GM19467 (cell line): ENCODE results near the gene TBCK.
"Not testable (repeated sequence)": the region's sequence is repeated elsewhere in the genome, so short reads cannot be mapped to it uniquely, and the experiment has no call there.

Experiments
- ATAC-seq: cut with Tn5 transposase; IDR thresholded peaks from one replicate; pipeline ENCODE4 v1.9.1; 2021; ENCODE audit warnings: mild to moderate bottlenecking, moderate library complexity; ENCODE audit not compliant: unreplicated experiment

The TBCK gene

GRCh38 chr4:106238820-106239420 lies 77.1 kb downstream of the TBCK start:
- peak; percentile 96 for ATAC-seq

- ATAC-seq: no peak
These were observed 84.1 kb downstream of the TBCK start for GRCh38 chr4:106231931-106232330.

GRCh38 chr4:106222548-106222947 lies 93.5 kb downstream of the TBCK start:
- ATAC-seq: no peak

DNA sequence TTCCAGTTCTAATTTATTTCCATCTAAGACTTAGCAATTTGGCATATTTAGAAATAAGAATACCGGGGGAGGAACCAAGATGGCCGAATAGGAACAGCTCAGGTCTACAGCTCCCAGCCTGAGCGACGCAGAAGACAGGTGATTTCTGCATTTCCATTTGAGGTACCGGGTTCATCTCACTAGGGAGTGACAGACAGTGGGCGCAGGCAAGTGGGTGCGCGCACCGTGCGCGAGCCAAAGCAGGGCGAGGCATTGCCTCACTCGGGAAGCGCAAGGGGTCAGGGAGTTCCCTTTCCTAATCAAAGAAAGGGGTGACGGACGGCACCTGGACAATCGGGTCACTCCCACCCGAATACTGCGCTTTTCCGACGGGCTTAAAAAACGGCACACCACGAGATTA lies 102.7 kb downstream of the TBCK start:
- not testable (repeated sequence) for ATAC-seq

DNA sequence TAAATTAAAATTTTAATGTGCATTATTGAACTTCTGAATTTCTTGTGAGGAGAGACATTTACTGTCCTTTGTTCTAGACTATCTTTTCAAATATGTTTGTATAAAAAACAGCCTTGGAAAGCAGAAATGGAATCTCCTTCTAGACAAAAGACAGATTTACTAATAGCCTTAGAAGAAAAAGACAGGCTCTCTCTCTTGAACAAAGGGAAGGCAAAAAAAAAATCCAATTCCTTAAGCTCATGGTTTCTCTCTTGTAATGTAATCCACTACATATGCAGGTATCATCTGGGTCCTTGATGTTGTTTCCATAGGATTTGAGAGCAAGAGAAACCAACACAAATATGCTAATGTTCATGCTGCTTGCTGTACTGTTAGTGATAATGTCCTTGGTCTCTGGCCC lies 106.0 kb downstream of the TBCK start:
- ATAC-seq: no peak

DNA sequence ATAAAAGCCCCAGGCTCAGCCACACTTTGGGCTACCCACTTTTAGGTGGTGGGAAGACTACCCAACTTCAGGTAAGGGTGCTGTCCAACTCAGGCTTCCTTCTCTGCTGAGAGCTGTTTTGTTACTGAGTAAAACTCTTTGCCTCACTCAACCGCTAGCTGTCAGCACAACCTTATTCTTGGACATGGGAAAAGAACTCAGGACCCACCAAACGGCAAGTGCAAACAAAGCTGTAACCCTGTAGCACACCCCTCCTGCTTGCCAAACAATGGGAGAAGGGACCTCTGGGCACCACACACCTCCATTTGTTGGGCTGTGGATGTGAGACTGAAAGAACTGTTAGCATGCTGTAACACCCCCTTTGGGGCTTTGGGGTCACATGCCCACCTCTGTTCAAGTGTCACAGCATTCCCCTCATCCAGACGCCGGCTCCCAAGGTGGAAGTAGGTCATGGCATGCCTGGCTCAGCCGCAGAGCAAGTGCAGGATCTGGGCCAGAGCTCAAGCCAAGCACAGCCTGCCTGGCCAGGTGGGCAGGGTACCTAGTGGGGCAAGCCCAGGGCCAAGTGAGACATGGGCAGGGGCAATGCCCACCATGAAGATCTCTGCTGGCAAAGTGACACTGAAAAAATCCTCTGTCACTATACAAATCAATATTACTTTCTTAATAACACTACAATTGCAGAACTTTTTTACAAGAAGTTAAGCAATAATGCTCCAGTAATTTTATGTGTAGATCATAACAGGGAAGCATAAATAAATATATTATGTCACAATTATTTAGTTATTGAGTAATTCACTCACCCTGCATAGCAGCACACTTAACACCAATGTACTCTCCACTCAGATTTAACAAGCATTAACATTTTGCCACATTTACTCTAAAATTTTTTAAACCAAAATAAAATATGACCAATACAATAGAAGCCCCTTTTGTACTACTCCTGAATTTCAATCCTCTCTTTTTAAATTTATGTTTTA lies 107.2 kb downstream of the TBCK start:
- no peak for ATAC-seq

DNA sequence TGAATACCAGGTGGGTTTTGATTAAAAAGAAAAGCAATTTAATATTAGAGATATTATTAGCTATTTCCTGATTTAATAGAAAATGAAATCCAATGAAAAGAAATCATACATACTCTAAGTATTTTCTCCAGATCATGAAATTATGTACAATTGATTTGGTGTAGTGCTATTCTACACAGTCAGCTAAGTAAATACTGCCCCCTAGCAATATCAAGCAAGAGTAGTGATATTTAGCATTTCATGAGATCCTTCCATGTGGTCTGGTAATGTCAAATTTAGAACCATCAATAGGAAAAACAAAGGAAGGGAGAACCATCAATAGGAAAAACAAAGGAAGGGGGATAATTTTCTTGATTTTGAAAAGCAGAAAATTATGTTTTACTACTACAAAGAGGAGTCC lies 114.6 kb downstream of the TBCK start:
- no peak for ATAC-seq

DNA sequence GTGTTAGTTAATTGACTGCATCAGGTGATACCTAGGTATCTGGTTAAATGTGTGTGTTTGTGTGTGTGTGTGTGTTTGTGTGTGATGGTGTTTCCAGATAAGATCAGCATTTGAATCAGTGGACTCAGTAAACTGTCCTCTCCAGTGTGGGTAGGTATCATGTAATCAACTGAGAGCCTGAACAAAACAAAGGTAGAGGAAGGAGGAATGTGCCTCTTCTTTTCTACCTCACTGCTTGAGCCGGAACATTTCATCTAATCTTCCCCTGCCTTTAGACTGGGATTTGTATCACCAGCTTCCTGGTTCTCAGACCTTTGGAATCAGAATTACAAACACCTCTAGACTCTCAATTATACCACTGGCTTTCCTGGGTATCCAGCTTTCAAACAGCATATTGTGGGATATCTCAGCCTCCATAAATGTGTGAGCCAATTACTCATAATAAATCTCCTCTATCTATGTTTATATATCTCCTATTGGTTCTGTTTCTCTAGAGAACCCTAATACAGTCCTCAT lies 120.5 kb downstream of the TBCK start:
- no peak for ATAC-seq

DNA sequence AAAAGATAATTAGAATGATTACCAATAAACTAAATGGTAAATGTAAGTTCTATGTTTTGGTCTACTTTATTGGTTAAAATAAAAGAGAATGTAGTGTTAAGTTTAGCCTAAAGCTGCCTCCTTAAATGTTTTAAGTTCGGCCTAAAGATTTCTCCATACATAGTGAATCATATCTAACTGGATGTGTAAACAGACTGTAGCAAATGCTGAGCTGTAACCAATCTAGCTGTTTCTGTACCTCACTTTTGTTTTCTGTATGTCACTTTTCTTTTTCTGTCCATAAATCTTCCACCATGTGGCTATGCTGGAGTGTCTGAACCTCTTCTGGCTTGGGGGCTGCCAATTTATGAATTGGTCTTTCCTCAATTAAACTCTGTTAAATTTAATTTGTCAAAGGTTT lies 121.2 kb downstream of the TBCK start:
- ATAC-seq: no peak

DNA sequence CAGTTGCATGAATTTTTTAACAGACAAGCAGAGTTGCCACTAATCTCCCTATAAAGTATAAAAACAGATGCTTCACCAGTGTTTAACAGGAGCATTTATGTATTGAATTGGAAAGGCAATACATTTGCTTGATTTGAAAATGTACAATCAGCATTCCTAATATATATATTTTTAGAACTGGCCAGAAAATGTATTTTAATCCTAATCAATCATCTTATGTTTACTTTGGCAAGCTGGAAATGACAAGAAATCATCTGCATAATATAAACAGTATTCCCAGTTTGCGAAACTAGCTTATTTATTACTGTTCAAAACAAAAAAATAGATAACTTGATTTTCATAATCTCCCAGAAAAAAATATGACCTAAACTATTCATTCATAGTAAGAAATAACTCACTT lies 123.9 kb downstream of the TBCK start:
- no peak for ATAC-seq

DNA sequence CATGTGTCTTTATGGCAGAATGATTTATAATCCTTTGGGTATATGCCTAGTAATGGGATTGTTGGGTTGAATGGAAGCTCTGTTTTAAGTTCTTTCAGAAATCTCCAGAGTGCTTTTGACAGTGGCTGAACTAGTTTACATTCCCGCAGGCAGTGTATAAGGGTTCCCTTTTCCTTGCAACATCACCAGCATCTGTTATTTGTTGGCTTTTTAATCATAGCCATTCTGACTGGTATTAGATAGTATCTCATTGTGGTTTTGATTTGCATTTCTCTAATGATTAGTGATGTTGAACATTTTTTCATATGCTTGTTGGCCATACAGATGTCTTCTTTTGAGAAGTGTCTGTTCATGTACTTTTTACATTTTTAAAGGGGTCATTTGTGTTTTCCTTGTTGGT lies 129.8 kb downstream of the TBCK start:
- no peak for ATAC-seq

DNA sequence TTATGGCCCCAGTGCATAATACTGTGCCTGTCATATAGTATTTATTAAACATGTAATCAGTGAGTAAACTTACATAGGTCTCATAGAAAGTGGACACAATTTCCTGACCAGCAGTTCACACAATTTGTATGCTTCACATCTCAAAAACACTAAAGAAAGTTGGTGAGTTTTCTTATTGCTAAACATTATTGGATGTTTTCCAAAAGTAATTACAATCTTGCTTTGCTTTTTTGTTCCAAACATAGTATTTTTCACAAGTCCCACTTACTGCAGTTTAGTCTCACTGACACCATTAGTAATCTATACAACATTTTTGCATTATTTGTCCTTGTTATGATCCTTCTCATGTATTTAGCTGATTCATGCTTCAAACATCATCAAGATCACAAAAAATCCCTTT lies 132.5 kb downstream of the TBCK start:
- no peak for ATAC-seq

DNA sequence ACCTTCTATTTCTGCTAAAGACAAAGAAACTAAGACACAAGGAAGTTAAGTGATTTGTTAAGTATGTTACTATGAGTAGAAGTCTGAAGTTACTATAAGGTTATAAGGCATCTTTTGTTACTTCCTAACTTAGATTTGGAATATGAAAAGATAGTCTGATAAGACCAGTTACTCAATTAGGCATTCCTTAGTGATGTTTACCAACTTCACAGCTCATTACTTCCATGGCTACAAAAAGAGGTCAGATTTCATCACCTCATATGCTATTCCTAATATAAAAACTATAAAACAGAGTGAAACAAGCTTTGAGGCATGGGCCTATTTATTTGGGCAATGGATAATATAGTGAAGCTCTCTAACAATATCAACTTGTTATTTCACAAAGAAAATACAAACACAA lies 143.1 kb downstream of the TBCK start:
- ATAC-seq: no peak

GRCh38 chr4:106165351-106166010 lies 150.5 kb downstream of the TBCK start:
- no peak for ATAC-seq

DNA sequence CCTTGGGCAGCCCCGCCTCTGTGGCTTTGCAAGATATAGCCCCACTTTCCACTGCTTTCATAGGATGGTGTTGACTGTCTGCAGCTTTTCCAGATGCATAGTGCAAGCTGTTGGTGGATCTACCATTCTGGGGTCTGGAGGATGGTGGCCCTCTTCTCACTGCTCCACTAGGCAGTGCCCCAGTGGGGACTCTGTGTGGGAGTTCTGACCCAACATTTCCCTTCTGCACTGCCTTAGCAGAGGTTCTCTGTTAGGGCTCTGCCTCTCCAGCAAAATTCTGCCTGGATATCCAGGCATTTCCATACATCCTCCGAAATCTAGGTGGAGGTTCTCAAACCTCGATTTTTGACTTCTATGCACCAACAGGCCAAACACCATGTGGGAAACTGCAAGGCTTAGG lies 153.7 kb downstream of the TBCK start:
- ATAC-seq: no peak

- ATAC-seq: no peak
These were observed 155.4 kb downstream of the TBCK start for GRCh38 chr4:106160560-106160959.

GRCh38 chr4:106149911-106150310 lies 166.1 kb downstream of the TBCK start:
- ATAC-seq: no peak

DNA sequence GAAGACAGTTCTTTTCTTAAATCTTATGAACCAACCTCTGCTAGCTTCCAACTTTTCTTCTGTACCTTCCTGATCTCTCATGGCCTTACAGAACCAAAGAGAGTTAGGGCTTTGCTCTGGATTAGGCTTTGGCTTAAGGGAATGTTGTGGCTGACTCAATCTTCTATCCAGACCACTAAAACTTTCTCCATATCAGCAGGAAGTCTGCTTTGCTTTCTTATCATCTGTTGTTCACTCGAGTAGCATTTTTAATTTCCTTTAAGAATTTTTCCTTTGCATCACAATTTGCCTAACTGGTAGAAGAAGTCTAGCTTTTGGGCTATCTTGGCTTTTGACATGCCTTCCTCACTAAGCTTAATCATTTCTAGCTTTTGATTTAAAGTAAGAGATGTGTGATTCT lies 167.0 kb downstream of the TBCK start:
- ATAC-seq: no peak

DNA sequence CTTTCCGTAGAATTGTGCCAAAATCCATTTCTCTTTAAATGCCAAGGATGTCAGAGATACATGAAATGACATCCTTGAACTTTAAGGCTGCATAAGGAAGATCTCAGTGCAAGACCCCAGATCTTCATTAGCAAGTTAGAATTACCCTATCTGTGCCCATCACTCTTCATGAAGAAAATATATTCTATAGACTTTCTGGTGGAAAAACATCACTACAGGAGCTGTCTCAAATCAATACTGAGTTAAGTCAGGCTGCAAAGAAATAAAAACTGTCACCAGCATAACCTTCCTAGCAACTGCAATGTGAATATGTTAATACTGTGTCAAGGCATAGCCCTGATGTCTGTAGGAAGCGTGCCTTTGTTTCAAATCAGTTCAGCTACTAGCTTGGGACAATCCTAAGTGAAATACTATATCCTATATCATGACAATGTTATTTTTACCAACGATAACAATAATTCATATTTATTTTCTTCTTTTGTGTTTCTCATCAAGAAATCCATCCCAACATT lies 173.3 kb downstream of the TBCK start:
- ATAC-seq: no peak

DNA sequence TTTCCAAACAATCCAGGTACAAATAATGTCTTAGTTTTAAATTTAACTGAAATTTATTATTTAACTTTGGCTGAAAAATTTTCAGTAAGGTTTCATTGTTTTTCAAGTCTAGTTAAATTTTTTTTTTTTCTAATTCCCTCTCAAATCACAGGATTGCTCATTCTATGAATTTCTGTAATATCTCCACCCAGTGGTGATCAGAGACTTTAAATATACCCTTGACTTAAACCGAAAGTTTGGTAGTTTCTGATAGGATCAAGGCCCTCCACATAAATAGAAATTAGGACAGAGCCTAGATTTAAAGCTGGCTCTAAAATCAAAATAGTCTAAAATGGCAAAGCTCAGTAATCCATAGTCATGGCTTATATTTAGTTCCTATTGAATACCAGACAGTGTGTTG lies 175.4 kb downstream of the TBCK start:
- ATAC-seq: no peak

GRCh38 chr4:106136777-106137331 lies 179.2 kb downstream of the TBCK start:
- no peak for ATAC-seq
